PFSK-1 (cell line): ENCODE data around the gene GIMAP8.

ENCODE experiments used
- FOXP2 ChIP-seq: optimal IDR thresholded peaks from 2 replicates; pipeline ENCODE3; 2011; ENCODE audit warnings: borderline replicate concordance, control low read depth, inconsistent platforms; ENCODE audit not compliant: insufficient read depth; ENCODE audit errors: extremely low read length, extremely low read depth
- POLR2AphosphoS5 ChIP-seq: IDR thresholded peaks from 2 replicates; pipeline ENCODE4 v1.6.1; 2012; ENCODE audit warnings: low read depth, mild to moderate bottlenecking, control low read depth, low read length, moderate library complexity
- REST ChIP-seq, 2 experiments: IDR thresholded peaks; 2 replicates each; pipeline versions ENCODE4 v1.6.1 to v1.8.0; 2011 to 2012; ENCODE audit warnings: low read depth in 2 of 2, low read length in 2 of 2, control low read depth in 1 of 2, inconsistent platforms in 1 of 2, mild to moderate bottlenecking in 1 of 2, moderate library complexity in 1 of 2; ENCODE audit not compliant: insufficient read depth in 1 of 2
- SIN3A ChIP-seq: IDR thresholded peaks from 2 replicates; pipeline ENCODE4 v1.6.1; 2012; ENCODE audit warnings: mild to moderate bottlenecking, low read length, moderate library complexity, borderline replicate concordance; ENCODE audit not compliant: insufficient read depth
- TAF1 ChIP-seq: IDR thresholded peaks from 2 replicates; pipeline ENCODE4 v1.6.1; 2012; ENCODE audit warnings: low read length, control low read depth, borderline replicate concordance; ENCODE audit not compliant: insufficient read depth

The GIMAP8 gene

GRCh38 chr7:150402671-150403321 is 47.6 kb upstream of the GIMAP8 start:
- TF ChIP-seq POLR2AphosphoS5 = no peak
- no peak for TF ChIP-seq REST (IDR thresholded peaks at IDR 0.05; ENCODE audit: insufficient read depth in 1 of 2, low read depth in 2 of 2, low read length in 2 of 2)
- no peak for TF ChIP-seq SIN3A
- TF ChIP-seq TAF1 = no peak
- no peak for TF ChIP-seq FOXP2

DNA sequence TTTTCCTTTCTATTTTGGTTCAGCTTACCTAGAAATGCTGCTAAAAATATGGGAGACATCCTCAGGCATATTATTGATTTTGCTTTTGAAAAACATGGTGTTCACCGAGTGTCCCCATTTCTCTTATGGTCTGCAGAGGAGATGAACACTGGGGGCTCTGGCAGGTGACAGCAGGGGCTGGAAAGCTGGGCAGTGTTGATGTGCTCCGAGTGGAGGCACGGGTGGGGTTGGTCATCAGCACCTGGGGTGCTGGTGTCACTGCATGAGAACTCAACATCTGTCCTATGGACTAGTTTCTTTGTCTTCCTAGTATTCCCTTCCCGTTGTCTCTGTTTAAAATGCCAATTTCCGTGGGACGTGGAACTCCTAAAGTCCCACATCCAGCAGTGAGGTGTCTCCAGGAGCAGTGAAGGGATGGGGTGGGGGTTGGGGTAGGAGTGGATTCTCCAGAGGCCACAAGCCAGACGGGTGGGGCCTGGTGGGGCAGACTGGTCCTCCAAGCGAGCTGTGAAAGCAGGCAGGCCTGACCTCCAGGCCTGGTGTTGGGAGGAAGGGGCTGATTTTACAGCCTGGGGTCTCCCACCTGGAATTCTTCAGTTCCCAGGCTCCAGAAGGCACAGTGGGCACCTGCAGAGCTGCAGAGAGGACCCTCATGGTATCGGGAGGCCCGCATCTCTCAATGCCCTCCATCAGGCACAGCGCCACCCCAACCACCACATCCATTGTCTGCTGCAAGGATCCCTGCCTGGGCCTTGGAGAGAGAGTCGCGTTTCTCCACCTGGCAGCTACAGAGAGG is 46.9 kb upstream of the GIMAP8 start:
- no peak for TF ChIP-seq SIN3A
- no peak for TF ChIP-seq TAF1

DNA sequence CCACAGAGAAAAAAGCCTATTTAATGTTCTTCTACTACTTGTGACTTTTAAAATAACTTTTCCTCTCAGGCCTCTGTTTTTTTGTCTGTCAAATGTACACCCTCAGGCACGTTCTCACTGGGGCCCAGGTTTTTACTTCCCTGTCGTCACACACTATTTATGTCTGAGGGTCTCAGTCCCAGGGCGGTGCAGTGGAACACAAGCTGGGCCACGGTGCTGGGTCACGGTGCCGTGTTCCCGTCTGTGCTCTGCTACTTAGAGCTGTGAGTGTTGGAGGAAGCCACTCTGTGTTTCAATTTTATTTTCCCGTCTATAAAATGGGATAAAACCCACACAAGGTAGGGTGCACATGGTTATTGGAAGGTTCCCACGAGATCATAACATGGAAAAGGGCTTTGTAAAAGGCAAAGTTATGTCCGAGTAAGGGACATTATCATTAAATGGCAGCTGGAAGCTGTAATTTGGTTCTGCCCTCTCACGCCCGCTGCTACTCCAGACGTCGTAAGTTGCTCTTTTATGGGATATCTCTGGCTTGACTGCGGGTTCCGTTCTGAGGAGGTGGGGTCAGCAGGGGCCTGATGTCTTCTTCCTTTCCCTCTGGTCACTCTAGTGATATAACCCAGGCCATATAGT is 46.1 kb upstream of the GIMAP8 start:
- TF ChIP-seq SIN3A (no peak), POLR2AphosphoS5 (no peak), REST (IDR thresholded peaks at IDR 0.05; ENCODE audit: insufficient read depth in 1 of 2, low read depth in 2 of 2, low read length in 2 of 2) (no peak), TAF1 (no peak), FOXP2 (no peak)

DNA sequence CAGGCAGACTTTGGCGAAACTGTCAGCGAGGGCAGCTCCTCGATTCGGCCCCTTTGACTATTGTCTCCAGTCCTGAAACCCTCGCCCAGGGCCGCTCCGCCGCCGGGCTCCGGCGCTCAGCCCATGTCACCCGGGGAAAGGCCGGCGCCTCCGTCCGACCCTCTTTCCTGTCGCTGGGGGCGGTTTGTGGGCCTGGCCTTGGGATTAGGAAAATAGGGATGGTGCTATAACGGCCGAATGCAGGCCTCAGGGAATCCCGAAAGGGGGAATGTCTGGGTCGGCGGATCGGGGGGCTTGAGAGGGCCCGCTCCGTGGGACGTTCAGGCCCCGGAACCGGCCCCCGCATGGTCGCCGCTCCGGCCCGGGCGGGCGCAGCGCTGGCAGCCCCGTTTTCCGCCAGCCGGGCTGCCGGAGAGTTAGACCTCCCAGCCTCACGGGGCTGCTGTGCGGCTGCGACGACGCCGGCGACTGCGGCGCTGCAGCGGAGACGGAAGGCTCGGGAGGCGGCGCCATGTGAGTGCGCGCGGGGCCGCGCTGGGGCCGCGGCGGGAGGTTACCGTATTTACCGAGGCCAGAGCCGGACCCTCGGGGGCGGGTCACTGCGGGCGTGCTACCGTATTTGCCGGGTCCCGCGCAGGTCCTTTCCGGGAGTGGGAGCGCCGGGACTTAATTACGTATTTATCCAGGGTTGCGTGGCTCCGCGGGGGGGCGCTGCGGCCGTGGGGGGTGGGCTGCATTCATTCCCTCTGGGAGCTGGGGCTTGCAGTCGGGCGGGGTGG is 45.4 kb upstream of the GIMAP8 start:
- TF ChIP-seq FOXP2 (peak; percentile 86), SIN3A (no peak), POLR2AphosphoS5 (peak; percentile 73; the same call in 1 of the 2 replicates), TAF1 (peak; percentile 72; the same call in 1 of the 2 replicates), REST (IDR thresholded peaks at IDR 0.05; ENCODE audit: insufficient read depth in 1 of 2, low read depth in 2 of 2, low read length in 2 of 2) (no peak)
